Muscle layer of colon (tissue), 2 donors: Measurements from ENCODE around the gene STKLD1.

Experiments
- H3K27ac ChIP-seq: one replicate; pipeline ENCODE4 v1.7.0; 2013; ENCODE audit warnings: low read depth, mild to moderate bottlenecking, low read length, moderate library complexity
- H3K27me3 ChIP-seq, 2 donors: one replicate each; pipeline ENCODE4 v1.7.0; 2013; ENCODE audit warnings: low read length in 2 of 2, mild to moderate bottlenecking in 2 of 2; ENCODE audit not compliant: insufficient read depth in 2 of 2, control insufficient read depth in 1 of 2
- H3K36me3 ChIP-seq: one replicate; pipeline ENCODE4 v1.7.0; 2013; ENCODE audit warnings: mild to moderate bottlenecking, low read length; ENCODE audit not compliant: insufficient read depth
- H3K4me1 ChIP-seq: one replicate; pipeline ENCODE4 v1.7.0; 2013; ENCODE audit warnings: mild to moderate bottlenecking, low read length; ENCODE audit not compliant: insufficient read depth
- H3K4me3 ChIP-seq, 2 donors: one replicate each; pipeline ENCODE4 v1.7.0; 2013; ENCODE audit warnings: low read length in 2 of 2, low read depth in 1 of 2, mild to moderate bottlenecking in 1 of 2, moderate library complexity in 1 of 2
- H3K9ac ChIP-seq: one replicate; pipeline ENCODE4 v1.7.0; 2013; ENCODE audit warnings: low read length
- H3K9me3 ChIP-seq: one replicate; pipeline ENCODE4 v1.7.0; 2013; ENCODE audit warnings: mild to moderate bottlenecking, low read length
- donor health status: abdominal sarcoma.
- donor health status: Adenocarcinoma of cecum.

Gene STKLD1

GRCh38 chr9:133405508-133406438 is 29.6 kb downstream of the STKLD1 start:
- H3K36me3 ChIP-seq = peaks cover 53% of the 10 kb centered on the region
- H3K4me1 ChIP-seq = no peaks in the 10 kb centered on the region
- H3K9ac ChIP-seq = no peak overlapping the region
- H3K27ac ChIP-seq = no peak overlapping the region
- H3K9me3 ChIP-seq = no peaks in the 10 kb centered on the region
- H3K27me3 ChIP-seq = no peaks in the 10 kb centered on the region
- no peak overlapping the region for H3K4me3 ChIP-seq

GRCh38 chr9:133406480-133407307 is 30.5 kb downstream of the STKLD1 start:
- Histone ChIP-seq H3K4me1 (no peaks in the 10 kb centered on the region), H3K36me3 (peaks cover 58% of the 10 kb centered on the region), H3K4me3 (no peak overlapping the region), H3K9ac (no peak overlapping the region), H3K9me3 (no peaks in the 10 kb centered on the region), H3K27ac (no peak overlapping the region), H3K27me3 (no peaks in the 10 kb centered on the region)

GRCh38 chr9:133408042-133408441 is 31.9 kb downstream of the STKLD1 start:
- Histone ChIP-seq H3K4me1 (no peaks in the 10 kb centered on the region), H3K27ac (no peak overlapping the region), H3K9me3 (no peaks in the 10 kb centered on the region), H3K9ac (no peak overlapping the region), H3K4me3 (no peak overlapping the region), H3K27me3 (no peaks in the 10 kb centered on the region), H3K36me3 (peaks cover 67% of the 10 kb centered on the region)

GRCh38 chr9:133415170-133415569 is 39.0 kb downstream of the STKLD1 start:
- Histone ChIP-seq H3K9me3 (no peaks in the 10 kb centered on the region), H3K4me1 (peaks cover 13% of the 10 kb centered on the region), H3K27ac (no peak overlapping the region), H3K36me3 (peaks cover 37% of the 10 kb centered on the region), H3K27me3 (no peaks in the 10 kb centered on the region), H3K9ac (no peak overlapping the region), H3K4me3 (no peak overlapping the region)

GRCh38 chr9:133417541-133418461 is 41.6 kb downstream of the STKLD1 start, which contains the start of gene REXO4:
REXO4 (minus strand) TSS chr9:133418010; CDS start chr9:133417844, 166 bp downstream.
- Histone ChIP-seq H3K36me3 (peaks cover 16% of the 10 kb centered on the region), H3K4me1 (peaks cover 13% of the 10 kb centered on the region), H3K4me3 (peak within 1 kb of the TSS; percentile 72 to 85), H3K27me3 (no peaks in the 10 kb centered on the region), H3K9ac (peak within 1 kb of the TSS; percentile 61), H3K27ac (peak within 1 kb of the TSS; percentile 85), H3K9me3 (no peaks in the 10 kb centered on the region)

- no peak overlapping the region for H3K27ac ChIP-seq
- H3K36me3 ChIP-seq = peaks cover 8% of the 10 kb centered on the region
- H3K9ac ChIP-seq = no peak overlapping the region
- H3K27me3 ChIP-seq = no peaks in the 10 kb centered on the region
- H3K4me3 ChIP-seq = no peak overlapping the region
- peaks cover 13% of the 10 kb centered on the region for H3K4me1 ChIP-seq
- H3K9me3 ChIP-seq = no peaks in the 10 kb centered on the region
These were observed 42.8 kb downstream of the STKLD1 start for GRCh38 chr9:133419005-133419404.

DNA sequence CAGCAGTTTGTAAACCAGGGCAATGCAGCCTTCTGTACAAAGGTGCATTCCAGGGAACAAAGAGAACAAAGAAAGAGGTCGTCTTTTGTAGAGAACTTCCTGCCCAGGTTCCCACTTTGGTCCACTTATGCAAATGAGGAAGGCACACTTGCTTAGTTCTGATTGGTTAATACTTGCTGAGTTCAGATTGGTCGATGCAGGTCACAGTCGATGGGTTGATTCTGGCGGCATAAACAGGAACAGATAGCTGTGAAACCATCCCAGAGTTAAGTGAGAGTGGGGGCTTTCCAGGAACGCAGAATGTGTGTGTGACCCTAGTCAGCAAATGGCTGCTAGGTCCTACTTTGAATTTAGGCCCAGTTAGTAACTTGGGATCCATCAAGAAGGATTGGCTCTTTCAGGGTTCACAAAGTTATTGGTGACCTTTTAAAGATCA is 44.2 kb downstream of the STKLD1 start:
- H3K27me3 ChIP-seq = peaks cover 0 to 3% of the 10 kb centered on the region in 2 donors
- no peak overlapping the region for H3K4me3 ChIP-seq
- H3K4me1 ChIP-seq = peaks cover 13% of the 10 kb centered on the region
- H3K9ac ChIP-seq = no peak overlapping the region
- H3K36me3 ChIP-seq = peaks cover 3% of the 10 kb centered on the region
- no peak overlapping the region for H3K27ac ChIP-seq
- H3K9me3 ChIP-seq = no peaks in the 10 kb centered on the region

DNA sequence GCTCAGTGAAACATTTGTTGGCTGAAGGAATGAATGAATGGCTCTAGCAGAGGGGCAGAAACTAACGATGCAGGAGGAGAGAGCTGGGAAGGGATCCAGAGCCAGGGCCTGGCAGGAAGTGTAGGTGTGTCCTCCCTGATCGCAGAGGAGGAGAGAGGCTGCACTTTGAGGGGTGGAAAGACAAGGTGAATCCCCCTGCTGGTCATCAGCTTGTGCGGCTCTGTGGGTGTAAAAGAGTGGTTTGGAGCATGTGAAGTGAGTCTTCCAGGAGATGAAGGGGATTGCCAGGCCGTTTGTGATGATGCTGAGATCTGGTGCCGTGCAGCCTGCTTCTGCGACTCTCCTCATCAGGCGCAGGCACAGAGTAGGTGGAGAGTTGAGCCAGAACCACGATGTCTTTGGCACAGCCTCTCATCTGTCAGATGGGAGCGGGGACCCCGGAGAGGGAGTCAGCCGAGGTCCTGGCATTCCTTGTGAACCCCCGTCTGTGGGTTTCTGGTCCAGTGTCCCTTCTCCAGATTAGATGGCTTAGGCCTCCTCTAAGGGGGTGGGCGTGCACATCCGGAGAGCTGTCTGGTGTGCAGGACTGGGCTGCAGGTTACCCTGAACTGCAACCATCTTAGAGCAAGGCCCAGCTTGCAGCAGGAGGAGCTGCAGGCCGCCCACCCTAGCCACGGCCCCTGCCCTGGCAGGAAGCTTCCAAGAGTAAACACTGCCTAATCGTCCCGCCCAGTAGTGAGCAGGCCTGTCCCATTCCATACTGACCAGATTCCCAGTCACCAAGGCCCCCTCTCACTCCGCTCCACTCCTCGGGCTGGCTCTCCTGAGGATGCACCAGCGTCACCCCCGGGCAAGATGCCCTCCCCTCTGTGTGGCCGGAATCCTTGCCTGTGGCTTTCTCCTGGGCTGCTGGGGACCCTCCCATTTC is 45.7 kb downstream of the STKLD1 start, which contains the start of gene ADAMTS13:
Gene ADAMTS13 (plus strand): TSS at position 753 of the 928 bp plus-strand sequence. CDS start 77 bp downstream, at position 830.
- Histone ChIP-seq H3K4me3 (no peak within 1 kb of the TSS), H3K9ac (no peak within 1 kb of the TSS), H3K27ac (no peak within 1 kb of the TSS), H3K9me3 (no peaks in the 10 kb centered on the region), H3K36me3 (no peaks in the 10 kb centered on the region), H3K4me1 (peaks cover 2% of the 10 kb centered on the region), H3K27me3 (peaks cover 0 to 6% of the 10 kb centered on the region in 2 donors)

- Histone ChIP-seq H3K27ac (no peak overlapping the region), H3K27me3 (peaks cover 8 to 18% of the 10 kb centered on the region in 2 donors)
These were observed 47.0 kb downstream of the STKLD1 start for GRCh38 chr9:133423216-133423615.

DNA sequence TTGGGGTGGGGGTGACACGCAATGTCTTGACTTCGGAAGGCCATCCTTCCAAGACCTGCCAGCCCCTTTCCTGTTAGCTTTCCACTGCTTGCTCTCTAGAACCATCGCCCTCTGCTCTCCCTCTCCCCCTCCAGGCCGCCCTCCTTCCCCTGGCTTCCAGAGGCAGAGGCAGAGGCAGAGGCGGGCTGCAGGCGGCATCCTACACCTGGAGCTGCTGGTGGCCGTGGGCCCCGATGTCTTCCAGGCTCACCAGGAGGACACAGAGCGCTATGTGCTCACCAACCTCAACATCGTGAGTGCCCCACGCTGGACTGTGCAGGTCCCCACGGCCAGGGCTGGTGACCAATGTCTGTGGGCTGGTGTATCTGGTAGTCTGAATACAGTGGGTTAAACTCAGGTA is 48.0 kb downstream of the STKLD1 start:
- Histone ChIP-seq H3K27ac (no peak overlapping the region), H3K4me3 (no peak overlapping the region), H3K9ac (no peak overlapping the region), H3K4me1 (no peaks in the 10 kb centered on the region), H3K27me3 (peaks cover 9 to 18% of the 10 kb centered on the region in 2 donors), H3K9me3 (no peaks in the 10 kb centered on the region), H3K36me3 (no peaks in the 10 kb centered on the region)

More at GRCh38 chr9:133423216-133423615, 47.0 kb downstream of the STKLD1 start:
- H3K4me3 ChIP-seq = no peak overlapping the region
- no peaks in the 10 kb centered on the region for H3K9me3 ChIP-seq
- no peaks in the 10 kb centered on the region for H3K36me3 ChIP-seq
- no peaks in the 10 kb centered on the region for H3K4me1 ChIP-seq
- no peak overlapping the region for H3K9ac ChIP-seq
